Uterus (tissue), 2 donors: ENCODE measurements around the gene METAP1D.

Experiments
- CTCF ChIP-seq, 4 experiments: fragments of 200-600 bp in 2 of 4; fragments of 450-650 bp in 2 of 4; sonication (generic) in 2 of 4; IDR thresholded peaks; one replicate each; pipeline ENCODE4 v1.5.1; 2016 to 2019; ENCODE audit warnings: antibody characterized with exemption in 4 of 4, mild to moderate bottlenecking in 2 of 4, moderate library complexity in 1 of 4
- POLR2A ChIP-seq, 2 donors: fragments of 450-650 bp; IDR thresholded peaks; one replicate each; pipeline ENCODE4 v1.6.1; 2016; ENCODE audit warnings: antibody characterized with exemption in 2 of 2, mild to moderate bottlenecking in 1 of 2, moderate library complexity in 1 of 2

DNA sequence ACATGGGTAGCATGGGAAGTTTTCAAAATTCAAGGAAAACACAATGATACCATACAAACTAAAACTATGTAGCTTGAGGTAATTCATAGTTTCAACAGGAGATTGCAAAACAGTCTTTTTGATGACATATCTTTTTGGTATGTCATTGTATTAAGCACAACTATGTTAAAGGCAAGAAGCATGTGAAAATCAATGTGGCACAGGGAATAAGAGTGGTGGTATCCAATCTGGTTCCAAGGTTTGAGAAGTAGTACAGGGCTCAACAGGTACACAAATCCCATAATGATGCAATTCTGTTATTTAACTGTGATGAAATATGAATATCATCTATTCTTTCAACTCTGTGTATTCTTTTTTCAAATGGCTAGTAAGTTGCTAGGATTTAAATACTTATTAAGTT lies 119.3 kb downstream of the METAP1D start:
- TF ChIP-seq CTCF (IDR thresholded peaks at IDR 0.05) (no peak), POLR2A (IDR thresholded peaks at IDR 0.05) (no peak)
